ENCODE measurements around the gene ULK2. TPM values are rescaled to one million over a fixed set of nuclear protein-coding genes. Genes with fewer than 3 reads are reported as not detected.

ULK2 gene
- total and polyA plus RNA-seq, 2 of the 13 experiments (the other 11 are each of a cell fraction or from before 2014, with no cell fraction given) = 0.01 TPM; not detected in 1

- CTCF ChIA-PET (ENCODE audit: low intra/inter-chr PET ratio, low total read pairs) = no interaction called here
- BruUV-seq (replicated peaks) = no TSS peak
- no peak for FAIRE-seq
- TF ChIP-seq RCOR2 (CRISPR knock-in tag; IDR thresholded peaks at IDR 0.05) (no peak), HDAC6 (IDR thresholded peaks at IDR 0.05; ENCODE audit: low read depth, low read length) (no peak), ZBTB40 (IDR thresholded peaks at IDR 0.05) (no peak), ZBTB40 (CRISPR knock-in tag; IDR thresholded peaks at IDR 0.05) (no peak), MAZ (IDR thresholded peaks at IDR 0.05; ENCODE audit: borderline replicate concordance, low read depth, low read length) (no peak), MAZ (CRISPR knock-in tag; IDR thresholded peaks at IDR 0.05; ENCODE audit: low read depth) (no peak), ZNF616 (CRISPR knock-in tag; IDR thresholded peaks at IDR 0.05; ENCODE audit: low read depth) (no peak), PAF1 (CRISPR knock-in tag; IDR thresholded peaks at IDR 0.05) (no peak), ZBTB10 (CRISPR knock-in tag; IDR thresholded peaks at IDR 0.05; ENCODE audit: borderline replicate concordance) (no peak), TFDP1 (CRISPR knock-in tag; IDR thresholded peaks at IDR 0.05; ENCODE audit: borderline replicate concordance) (no peak), SP2 (CRISPR knock-in tag; IDR thresholded peaks at IDR 0.05) (no peak)
These were observed 81.9 kb downstream of the ULK2 start for GRCh38 chr17:19785854-19786253.

More at GRCh38 chr17:19785854-19786253, 81.9 kb downstream of the ULK2 start:
- Histone ChIP-seq H4K20me1 (ENCODE audit: insufficient read depth, low read length) (no peaks in the 10 kb centered on the region), H3K27ac (ENCODE audit: extremely low read length, insufficient read depth, low read length) (no peak overlapping the region), H3K79me2 (ENCODE audit: insufficient read depth, low read length) (no peaks in the 10 kb centered on the region), H3K4me3 (replicated peaks in 1 of 3; ENCODE audit: insufficient read depth in 1 of 3, low read depth in 2 of 3, low read length in 3 of 3) (no peak overlapping the region), H2AFZ (ENCODE audit: low read length) (no peak overlapping the region), H3K4me2 (ENCODE audit: low read depth, low read length) (no peak overlapping the region), H3K4me1 (ENCODE audit: insufficient read depth, low read length) (peaks cover 8% of the 10 kb centered on the region; the same call in 1 of the 2 replicates), H3K36me3 (replicated peaks in 1 of 2; ENCODE audit: control insufficient read depth in 1 of 2, insufficient read depth in 2 of 2, low read length in 2 of 2) (no peaks in the 10 kb centered on the region), H3K9me3 (ENCODE audit: low read length) (no peaks in the 10 kb centered on the region), H3K27me3 (ENCODE audit: control insufficient read depth in 1 of 2, insufficient read depth in 2 of 2, low read length in 2 of 2) (no peaks in the 10 kb centered on the region), H3K9ac (ENCODE audit: insufficient read depth, low read depth, low read length) (no peak overlapping the region)
- 45% methylated on average over 4 of the region's 4 CpGs for WGBS (ENCODE audit: low lambda C conversion rate)
- in situ Hi-C loops (cut with HindIII; ENCODE audit: extremely low pct_ligation_motif_present, low pct_unique_long_range_greater_than_20kb) = no loop called here
- ATAC-seq = no peak
- intact Hi-C loops (cut with micrococcal nuclease; ENCODE audit: unreplicated experiment) = no loop called here
- POLR2A ChIA-PET = no interaction called here
- no peak for DNase-seq (ENCODE audit: low spot score)

Data from HepG2 (cell line).